HG02840 (cell line): ENCODE data around the gene CAPS.

ENCODE experiments used
- ATAC-seq: cut with Tn5 transposase; IDR thresholded peaks from one replicate; pipeline ENCODE4 v1.9.1; 2021; ENCODE audit warnings: mild to moderate bottlenecking, moderate library complexity, moderate number of reproducible peaks; ENCODE audit not compliant: unreplicated experiment, low FRiP score

CAPS gene

DNA sequence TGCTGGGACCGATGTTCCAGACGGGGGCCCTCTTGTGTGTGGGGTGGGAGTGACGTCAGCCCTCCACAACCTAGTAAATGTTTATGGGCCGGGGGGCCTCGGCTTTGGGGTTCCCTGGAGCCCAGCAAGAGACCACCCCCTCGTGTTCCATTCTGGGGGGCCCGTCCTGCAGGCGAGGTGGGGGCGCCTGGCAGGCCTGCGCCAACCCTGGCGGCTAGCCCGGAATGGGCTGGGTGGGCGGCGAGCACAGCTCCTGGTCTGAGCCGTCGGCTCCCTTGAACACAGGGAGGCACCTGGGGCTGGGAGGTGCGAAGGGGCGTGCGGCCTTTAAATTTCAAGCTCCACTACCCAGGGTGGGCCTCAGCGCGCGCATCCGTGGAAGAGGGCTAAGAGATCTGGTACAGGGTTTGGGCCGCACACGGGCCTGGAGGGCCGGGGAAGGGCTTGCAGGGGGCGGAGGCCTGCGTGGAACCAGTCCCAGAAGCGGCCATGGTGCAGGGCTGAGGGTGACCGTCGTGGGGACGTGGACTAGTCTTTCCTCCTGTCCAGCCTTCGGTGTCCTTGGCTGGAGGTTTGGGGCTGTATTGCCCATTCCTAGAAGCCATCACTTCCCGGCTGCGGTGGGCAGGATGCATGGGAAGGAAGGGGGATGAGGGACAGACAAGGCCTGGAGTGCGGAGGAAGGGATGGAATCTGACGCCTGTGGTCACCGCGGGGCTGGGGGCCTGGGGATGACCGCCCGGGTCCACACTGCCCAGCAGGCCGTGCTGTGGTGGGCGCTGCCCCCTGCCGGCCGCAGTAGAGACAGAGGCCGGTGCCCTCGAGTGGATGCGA, 21.9 kb upstream of the CAPS start:
- no peak for ATAC-seq

DNA sequence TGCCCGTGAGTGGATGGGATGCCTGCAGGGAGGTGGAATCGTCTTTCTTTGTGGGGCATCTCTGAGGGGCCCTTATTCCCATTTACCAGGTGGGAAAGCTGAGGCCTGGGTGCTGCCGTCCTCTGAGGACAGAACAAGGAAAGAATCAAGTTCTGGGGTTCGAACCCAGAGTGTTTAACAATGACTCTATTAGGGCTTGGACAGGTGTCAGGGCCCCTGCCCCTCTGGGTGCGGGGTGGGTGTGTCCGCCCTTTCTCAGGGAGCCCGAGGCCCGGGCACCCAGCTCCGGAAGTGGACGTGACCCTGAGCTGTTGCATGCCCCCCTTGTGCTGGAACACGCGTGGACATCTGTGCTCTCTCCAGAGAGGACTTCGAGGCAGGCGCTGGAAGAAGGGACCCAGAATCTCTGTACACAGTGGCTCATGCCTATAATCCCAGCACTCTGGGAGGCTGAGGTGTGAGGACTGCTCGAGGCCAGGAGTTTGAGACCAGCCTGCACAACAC, 21.2 kb upstream of the CAPS start:
- ATAC-seq: no peak

- no peak for ATAC-seq
Measured at GRCh38 chr19:5893296-5893903, 20.7 kb upstream of the CAPS start.

DNA sequence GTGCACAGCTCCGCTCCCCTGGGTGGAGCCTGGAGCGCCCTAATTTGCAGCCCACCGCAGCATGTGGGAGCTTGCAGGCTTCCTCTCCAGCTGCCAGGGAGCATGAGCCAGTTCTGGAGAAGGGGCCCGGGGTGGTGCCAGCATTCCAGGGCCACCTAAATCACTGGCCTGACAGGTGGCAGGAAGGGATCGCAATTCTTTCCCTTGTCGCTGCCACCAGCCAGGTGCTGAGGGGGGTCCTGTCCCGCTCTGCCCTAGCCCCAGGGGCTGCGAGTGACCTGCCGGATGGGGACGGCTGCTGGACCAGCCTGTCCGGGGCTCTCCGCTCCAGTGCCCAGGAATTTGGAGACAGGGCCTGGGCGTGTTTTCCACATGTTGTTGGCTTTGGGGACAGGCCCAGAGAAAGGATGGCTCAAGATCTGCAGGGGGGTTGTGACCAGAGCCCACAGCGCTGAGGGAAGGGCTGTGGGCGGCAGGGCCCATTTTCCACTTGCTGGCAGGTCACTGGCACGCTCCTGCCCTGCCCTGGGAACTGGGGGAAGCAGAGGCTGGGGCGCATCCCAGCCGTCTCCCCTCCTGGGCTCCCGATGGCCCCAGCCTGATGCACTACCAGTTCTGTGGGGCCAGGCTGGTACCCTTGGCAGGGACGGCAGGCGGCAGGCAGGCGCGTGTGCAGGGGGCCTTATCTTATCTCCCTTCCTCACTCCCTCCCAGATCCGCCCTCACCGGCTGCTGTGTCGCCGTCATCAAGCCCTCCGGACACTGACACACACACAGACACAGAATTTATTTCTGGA, 19.9 kb upstream of the CAPS start:
- ATAC-seq: no peak

- no peak for ATAC-seq
Measured at GRCh38 chr19:5894704-5895349, 19.2 kb upstream of the CAPS start.

DNA sequence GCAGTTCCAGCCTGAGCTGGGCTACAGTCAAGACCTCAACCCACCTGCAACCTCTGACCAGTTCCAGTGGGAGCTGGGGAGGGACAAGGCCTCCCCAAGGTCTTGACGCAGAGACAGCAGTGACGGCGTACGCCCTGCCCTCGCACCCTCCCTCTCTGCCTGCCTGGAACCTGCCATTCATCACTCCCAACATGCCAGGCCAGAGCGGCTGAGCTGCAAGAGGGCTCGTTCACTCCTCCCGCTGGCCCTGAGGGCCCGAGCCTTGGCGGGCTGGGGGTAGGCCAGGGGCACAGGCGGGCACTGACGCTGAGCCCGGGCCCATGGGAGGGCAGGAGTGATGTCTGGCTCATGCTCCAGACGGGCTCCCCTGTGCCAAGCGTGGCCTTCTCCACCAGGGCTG, 18.6 kb upstream of the CAPS start:
- ATAC-seq: no peak

DNA sequence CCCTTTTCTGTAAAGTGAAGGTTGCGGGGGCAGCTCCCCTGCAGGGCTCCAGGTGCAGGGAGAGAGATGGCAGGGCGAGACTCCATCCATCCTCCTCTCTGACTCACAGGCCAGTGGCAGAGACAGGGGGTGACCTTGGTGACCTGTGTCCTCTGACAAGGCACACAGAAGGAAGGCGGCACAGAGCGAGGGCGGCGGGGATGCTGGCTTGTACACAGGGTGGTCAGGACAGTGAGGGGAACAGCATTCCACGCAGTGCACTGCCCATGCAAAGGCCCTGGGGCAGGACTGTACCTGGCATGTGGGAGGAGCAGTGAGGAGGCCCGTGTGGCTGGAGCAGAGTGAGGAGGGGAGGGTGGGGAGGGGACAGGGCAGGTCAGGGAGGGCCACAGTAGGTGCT, 18.2 kb upstream of the CAPS start:
- ATAC-seq: no peak

- ATAC-seq: no peak
Measured at GRCh38 chr19:5896365-5897076, 17.5 kb upstream of the CAPS start.

DNA sequence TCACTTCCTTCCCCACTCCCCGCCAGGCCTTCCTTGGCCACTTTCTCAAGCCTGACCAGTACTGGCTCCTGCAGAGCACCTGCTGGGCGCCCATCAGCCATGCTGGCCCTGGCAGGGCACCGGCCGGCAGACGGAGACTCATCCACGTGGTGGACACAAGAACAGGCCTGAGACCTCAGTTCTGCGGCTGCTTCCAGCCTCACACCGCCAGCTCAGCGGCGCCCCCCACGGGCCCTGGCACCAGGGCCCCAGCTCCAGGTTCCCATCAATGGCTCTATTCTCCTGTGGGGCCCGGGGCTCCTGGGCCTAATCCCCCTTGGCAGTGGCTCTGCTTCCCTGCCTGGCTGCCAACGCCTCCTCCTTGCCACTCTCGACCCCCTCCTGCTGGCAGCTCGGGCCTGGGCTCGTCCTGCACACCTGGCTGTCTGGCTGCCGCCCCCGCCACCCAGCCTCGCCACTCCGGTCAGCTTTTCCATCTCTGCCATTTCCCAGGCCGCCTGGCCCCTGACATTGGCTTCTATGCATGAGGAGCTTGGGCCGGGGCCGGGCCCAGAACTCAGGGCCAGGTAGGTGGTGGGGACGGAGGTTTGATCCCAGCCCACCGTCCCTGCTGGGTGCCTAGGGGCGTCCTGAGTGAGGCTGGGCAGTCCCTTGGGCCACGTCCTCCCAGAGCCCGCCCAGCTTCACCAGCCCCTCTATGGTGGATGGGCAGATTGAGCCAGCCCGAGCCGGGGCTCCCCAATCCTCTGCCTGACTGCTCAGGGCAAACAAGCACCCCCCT, 16.7 kb upstream of the CAPS start:
- no peak for ATAC-seq

DNA sequence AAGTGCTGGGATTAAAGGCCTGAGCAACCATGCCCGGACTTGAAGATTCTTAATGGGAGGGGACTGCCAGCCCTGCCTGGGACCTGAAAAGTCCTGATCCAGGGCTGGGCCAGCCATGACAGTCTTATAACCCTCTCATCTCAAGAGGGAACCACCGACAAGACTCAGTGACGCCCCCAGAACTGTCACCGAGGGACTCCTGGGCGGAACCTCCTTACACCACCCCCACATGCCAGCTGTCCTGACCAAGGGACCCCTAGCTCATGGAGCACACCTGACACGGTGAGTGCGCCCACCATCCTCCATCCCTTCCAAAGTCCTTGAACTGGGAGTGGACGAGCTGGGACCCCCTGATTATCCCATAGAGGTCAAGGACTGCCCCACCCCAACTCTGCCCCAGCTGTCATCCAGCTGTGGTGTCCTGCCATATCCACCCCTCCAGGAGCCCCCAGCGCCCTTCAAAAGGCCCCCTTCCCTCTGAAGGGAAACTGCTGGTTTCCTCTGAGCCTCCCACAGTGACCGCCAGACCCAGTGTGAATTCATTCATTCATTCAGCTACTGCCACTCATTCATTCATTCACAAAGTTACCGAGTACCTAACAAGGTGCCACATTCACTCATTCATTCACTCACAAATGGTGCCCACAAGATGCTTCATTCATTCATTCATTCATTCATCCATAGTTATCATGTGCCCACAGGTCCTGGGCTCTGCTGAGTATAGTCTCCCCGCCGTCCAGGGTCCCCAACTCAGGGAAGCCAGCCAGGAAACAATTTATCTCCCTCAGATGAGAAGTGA, 14.1 kb upstream of the CAPS start:
- ATAC-seq: no peak

- no peak for ATAC-seq
Measured at GRCh38 chr19:5900976-5901375, 13.1 kb upstream of the CAPS start.

GRCh38 chr19:5903056-5903623, 10.9 kb upstream of the CAPS start:
- ATAC-seq: no peak

DNA sequence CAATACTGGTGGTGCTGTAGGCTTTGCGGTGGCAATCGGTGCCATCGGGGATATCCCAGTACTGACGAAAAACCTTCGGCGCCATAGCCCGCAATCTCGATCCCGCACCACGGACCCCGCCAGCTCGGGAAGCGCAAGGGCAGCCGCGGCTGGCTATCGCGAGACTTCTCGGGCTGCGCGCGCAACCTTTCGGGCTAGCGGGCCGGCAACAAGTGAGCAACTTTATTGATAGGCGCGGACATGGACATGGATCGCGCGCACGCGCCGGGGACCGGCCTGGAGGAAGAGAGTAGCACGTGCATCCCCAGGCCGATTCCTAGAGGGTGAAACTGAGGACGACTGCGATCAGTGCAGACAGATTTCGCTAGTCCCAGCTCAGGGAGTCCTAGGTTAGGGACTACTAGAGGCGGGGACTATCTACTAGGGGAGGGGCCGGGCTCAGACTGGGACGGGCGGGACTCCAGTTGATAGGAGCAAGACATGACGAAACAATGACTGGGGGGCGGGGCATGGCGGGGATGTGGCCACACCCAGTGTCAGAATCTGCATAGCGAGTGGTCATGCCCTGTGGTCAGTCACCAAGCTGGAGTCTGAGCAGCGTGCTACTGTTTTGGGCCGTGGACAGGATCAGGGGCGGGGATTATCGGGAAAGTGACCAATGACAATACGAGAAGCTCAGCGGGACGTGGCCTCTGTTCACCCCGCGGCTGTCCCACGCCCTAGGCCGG, 10.3 kb upstream of the CAPS start, which contains the start of gene NDUFA11:
NDUFA11 (minus strand) TSS at position 167 of the 728 bp plus-strand sequence; CDS start at position 85, 82 bp downstream.
- ATAC-seq: peak; percentile 34

GRCh38 chr19:5904352-5905113, 9.5 kb upstream of the CAPS start, which contains the start of gene VMAC:
Gene VMAC, plus strand, starts transcription at chr19:5904872. Its CDS starts 19 bp downstream, at chr19:5904891.
- peak; percentile 78 for ATAC-seq

DNA sequence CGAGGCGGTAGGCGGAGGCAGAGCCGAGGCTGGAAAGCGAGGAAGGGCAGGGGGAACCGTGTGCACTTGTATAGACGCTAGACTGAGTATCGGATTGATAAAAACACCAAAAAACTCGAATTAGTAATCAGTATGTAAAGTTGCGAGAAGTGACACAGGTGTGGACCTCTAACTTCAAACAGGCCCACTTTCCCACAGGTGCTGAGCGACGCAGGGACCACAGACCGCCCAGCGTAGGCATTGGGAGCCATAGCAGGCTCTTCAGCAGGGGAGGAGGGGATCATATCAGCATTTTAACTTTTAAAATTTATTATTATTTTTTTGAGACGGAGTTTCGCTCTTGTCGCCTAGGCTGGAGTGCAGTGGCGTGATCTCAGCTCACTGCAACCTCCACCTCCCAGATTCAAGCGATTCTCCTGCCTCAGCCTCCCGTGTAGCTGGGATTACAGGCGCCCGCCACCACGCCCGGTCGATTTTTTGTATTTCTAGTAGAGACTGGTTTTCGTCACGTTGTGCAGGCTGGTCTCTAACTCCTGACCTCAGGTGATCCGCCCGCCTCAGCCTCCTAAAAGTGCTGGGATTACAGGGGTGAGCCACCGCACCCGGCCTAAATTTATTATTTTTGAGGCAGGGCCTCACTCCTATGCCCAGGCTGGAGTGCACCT, 8.8 kb upstream of the CAPS start:
- no peak for ATAC-seq

- ATAC-seq: no peak
Measured at GRCh38 chr19:5907241-5907640, 6.8 kb upstream of the CAPS start.
